OCI-LY7 (cell line): Measurements from ENCODE around the gene DMKN.

Experiments used
- CTCF ChIP-seq: fragments of 200-600 bp; sonication (generic); conservative IDR thresholded peaks from 2 replicates; pipeline ENCODE4 v1.5.1; 2014; ENCODE audit warnings: mild to moderate bottlenecking, antibody characterized with exemption, low read length, moderate library complexity, mixed read lengths
- EZH2phosphoT487 ChIP-seq: fragments of 200-600 bp; sonication (generic); IDR thresholded peaks from 2 replicates; pipeline ENCODE4 v1.6.1; 2018; ENCODE audit warnings: low read depth, borderline replicate concordance, mild to moderate bottlenecking, mixed run types, antibody characterized with exemption, low read length, moderate library complexity, mixed read lengths

- TF ChIP-seq CTCF, result no peak
- no peak for TF ChIP-seq EZH2phosphoT487
These were observed 32.5 kb upstream of the DMKN start for GRCh38 chr19:35545855-35546381.
